HepG2 (cell line): ENCODE measurements around the gene CCDC97. TPM values are rescaled to one million over a fixed set of nuclear protein-coding genes. Genes with fewer than 3 reads are reported as not detected.

Experiments
- ATRX ChIP-seq: sonication (generic); formaldehyde crosslinking; IDR thresholded peaks from 2 replicates; pipeline ENCODE4 v1.4.0; 2020; ENCODE audit warnings: missing genetic modification reagents, borderline replicate concordance
- CC2D1A ChIP-seq: sonication (generic); formaldehyde crosslinking; IDR thresholded peaks from 2 replicates; pipeline ENCODE4 v1.8.1; 2023; ENCODE audit warnings: mild to moderate bottlenecking, missing genetic modification reagents
- HBP1 ChIP-seq: IDR thresholded peaks from 2 replicates; pipeline ENCODE4 v1.6.1; 2016; ENCODE audit warnings: low read depth, control low read depth
- HMGXB3 ChIP-seq: sonication (generic); formaldehyde crosslinking; IDR thresholded peaks from 2 replicates; pipeline ENCODE4 v1.4.0; 2020; ENCODE audit warnings: missing genetic modification reagents, borderline replicate concordance
- KMT2A ChIP-seq: sonication (generic); formaldehyde crosslinking; IDR thresholded peaks from 2 replicates; pipeline ENCODE4 v1.4.0; 2020; ENCODE audit warnings: missing genetic modification reagents
- RBFOX2 ChIP-seq: fragments of 200-400 bp; formaldehyde crosslinking; IDR thresholded peaks from 2 replicates; pipeline ENCODE4 v1.6.1; 2017; ENCODE audit warnings: low read depth, mild to moderate bottlenecking, low read length
- SALL1 ChIP-seq: sonication (generic); formaldehyde crosslinking; IDR thresholded peaks from 2 replicates; pipeline ENCODE4 v1.8.0; 2022; ENCODE audit warnings: mild to moderate bottlenecking, missing genetic modification reagents
- SRSF1 ChIP-seq: fragments of 200-400 bp; formaldehyde crosslinking; optimal IDR thresholded peaks from 2 replicates; pipeline ENCODE3; 2017; ENCODE audit warnings: mild to moderate bottlenecking, low read depth, low read length, moderate library complexity
- TFDP2 ChIP-seq: sonication (generic); formaldehyde crosslinking; IDR thresholded peaks from 2 replicates; pipeline ENCODE4 v1.4.0; 2020; ENCODE audit warnings: missing genetic modification reagents
- YY1 ChIP-seq: IDR thresholded peaks from 2 replicates; pipeline ENCODE4 v1.6.1; 2011; ENCODE audit warnings: low read length, low read depth, moderate library complexity, mild to moderate bottlenecking; ENCODE audit not compliant: insufficient read depth, insufficient replicate concordance
- ZBTB33 ChIP-seq: sonication (generic); formaldehyde crosslinking; IDR thresholded peaks from 2 replicates; pipeline ENCODE4 v1.4.0; 2020; ENCODE audit warnings: missing genetic modification reagents
- ZNF124 ChIP-seq: sonication (generic); formaldehyde crosslinking; IDR thresholded peaks from 2 replicates; pipeline ENCODE4 v1.4.0; 2020; ENCODE audit warnings: missing genetic modification reagents
- ZNF274 ChIP-seq: sonication (generic); formaldehyde crosslinking; IDR thresholded peaks from 2 replicates; pipeline ENCODE4 v1.5.1; 2020; ENCODE audit warnings: mild to moderate bottlenecking, missing genetic modification reagents
- ZNF280B ChIP-seq: sonication (generic); formaldehyde crosslinking; IDR thresholded peaks from 2 replicates; pipeline ENCODE4 v1.5.0; 2020; ENCODE audit warnings: missing genetic modification reagents, mild to moderate bottlenecking, borderline replicate concordance
- ZNF510 ChIP-seq: sonication (generic); formaldehyde crosslinking; IDR thresholded peaks from 2 replicates; pipeline ENCODE4 v1.4.0; 2020; ENCODE audit warnings: low read depth, mild to moderate bottlenecking, missing genetic modification reagents
- ZNF607 ChIP-seq: sonication (generic); formaldehyde crosslinking; IDR thresholded peaks from 2 replicates; pipeline ENCODE4 v1.5.1; 2020; ENCODE audit warnings: missing genetic modification reagents, mild to moderate bottlenecking, borderline replicate concordance
- polyA plus RNA-seq, 8 experiments: library from polyadenylated mRNA; depleted of rRNA in 3 of 8; stranded (reverse) in 7 of 8; unstranded in 1 of 8; fragments of >200 nt; fragmentation: Illumina TruSeq in 4 of 8; extraction: Trizol in 4 of 8; gene quantifications; 2 replicates each; pipeline versions ENCODE4 v1.2.1 to v1.2.3, GENCODE V29; 2011 to 2016; ENCODE audit warnings: low read depth in 4 of 8, missing spikeins in 1 of 8, mixed read lengths in 1 of 8; ENCODE audit not compliant: insufficient read depth in 1 of 8
- total RNA-seq, 5 experiments: library from RNA; depleted of rRNA; stranded (reverse); fragments of >200 nt; fragmentation: Illumina TruSeq; extraction: Trizol; gene quantifications; 2 replicates each; pipeline ENCODE4 v1.2.3, GENCODE V29; 2016; ENCODE audit warnings: low read depth in 1 of 5

CCDC97 gene
- total and polyA plus RNA-seq, 2 of the 13 experiments (the other 11 are each of a cell fraction or from before 2014, with no cell fraction given), result 6.2 to 7.3 TPM

GRCh38 chr19:41263042-41263849 lies 46.7 kb upstream of the CCDC97 start (continued):
- no peak for TF ChIP-seq TFDP2 (CRISPR knock-in tag)
- TF ChIP-seq HBP1 (CRISPR knock-in tag), result peak; percentile 22; the same call in 1 of the 2 replicates
- peak; percentile 55; the same call in 1 of the 2 replicates for TF ChIP-seq ZNF510 (CRISPR knock-in tag)
- no peak for TF ChIP-seq ZNF124 (CRISPR knock-in tag)
- 0 out of 2 replicates have a peak, but pooled peaks have one; percentile 9 for TF ChIP-seq ZNF607 (CRISPR knock-in tag)
- TF ChIP-seq KMT2A (CRISPR knock-in tag), result peak; percentile 3; the same call in 1 of the 2 replicates
- 0 out of 2 replicates have a peak, but pooled peaks have one; percentile 56 for TF ChIP-seq CC2D1A (CRISPR knock-in tag)
- TF ChIP-seq ZBTB33 (CRISPR knock-in tag), result no peak
- peak; percentile 48 for TF ChIP-seq SRSF1
- TF ChIP-seq HMGXB3 (CRISPR knock-in tag), result peak; percentile 98
- TF ChIP-seq SALL1 (CRISPR knock-in tag), result peak; percentile 1; the same call in 1 of the 2 replicates
- TF ChIP-seq ZNF274 (CRISPR knock-in tag), result no peak
- peak; percentile 30 for TF ChIP-seq YY1
- no peak for TF ChIP-seq ZNF280B (CRISPR knock-in tag)
- TF ChIP-seq ATRX (CRISPR knock-in tag), result no peak
- peak; percentile 61; the same call in 1 of the 2 replicates for TF ChIP-seq RBFOX2
